ENCODE data around the gene SMURF2. TPM values are rescaled to one million over a fixed set of nuclear protein-coding genes. Genes with fewer than 3 reads are reported as not detected.

SMURF2 gene
- 90.5 and 115 TPM in 2 replicates for total RNA-seq

- DNase-seq (ENCODE audit: insufficient read length, low spot score, missing footprints), result peak; percentile 97
- Histone ChIP-seq H3K36me3 (ENCODE audit: insufficient read depth, low read length) (peaks cover 10% of the 10 kb centered on the region), H3K27ac (ENCODE audit: low read depth, low read length) (peak within 1 kb of the TSS; percentile 81), H3K9me3 (ENCODE audit: low read depth, low read length) (no peaks in the 10 kb centered on the region), H3K4me2 (ENCODE audit: insufficient read depth, low read length) (peak within 1 kb of the TSS; percentile 91), H3K27me3 (ENCODE audit: insufficient read depth, low read length) (no peaks in the 10 kb centered on the region), H2AFZ (ENCODE audit: low read length) (peak within 1 kb of the TSS; percentile 25), H3K4me3 (ENCODE audit: insufficient read depth, low read length) (peak within 1 kb of the TSS; percentile 93), H3K4me1 (ENCODE audit: insufficient read depth, low read length) (peaks cover 36% of the 10 kb centered on the region), H4K20me1 (ENCODE audit: insufficient read depth, low read length) (peaks cover 18% of the 10 kb centered on the region), H3K79me2 (ENCODE audit: insufficient read depth, low read length) (peaks cover 60% of the 10 kb centered on the region)
- TF ChIP-seq CTCF (IDR thresholded peaks at IDR 0.05; ENCODE audit: extremely low read depth, low read depth, low read length), result no peak
These were observed at the start of gene SMURF2 for GRCh38 chr17:64661976-64662773. Gene SMURF2, minus strand, starts transcription at chr17:64662307. Its CDS starts 427 bp downstream, at chr17:64661880.

DNA sequence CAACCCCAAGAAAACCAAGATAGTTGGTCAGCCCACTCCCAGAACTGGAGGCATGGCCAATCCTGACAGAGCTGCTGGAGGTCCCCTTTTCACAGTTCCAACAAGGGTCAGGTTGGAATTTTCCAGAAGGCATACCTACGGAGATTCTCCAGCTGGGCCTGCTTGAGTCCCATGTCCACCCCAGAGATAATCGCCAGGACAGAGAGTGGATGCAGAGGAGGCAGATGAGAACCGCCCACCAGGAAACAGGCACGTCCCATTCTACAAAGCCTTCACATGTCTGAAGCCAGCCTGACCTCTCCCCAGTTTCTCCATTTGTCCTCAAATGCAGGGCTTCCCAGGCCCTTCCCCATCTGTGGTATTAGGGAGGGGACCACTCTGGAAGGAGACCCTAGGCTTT, 47.4 kb upstream of the SMURF2 start:
- DNase-seq (ENCODE audit: insufficient read length, low spot score, missing footprints), result no peak
- Histone ChIP-seq H3K4me2 (ENCODE audit: insufficient read depth, low read length) (peak overlapping the region; percentile 0), H3K36me3 (ENCODE audit: insufficient read depth, low read length) (no peaks in the 10 kb centered on the region), H2AFZ (ENCODE audit: low read length) (no peak overlapping the region), H3K27ac (ENCODE audit: low read depth, low read length) (peak overlapping the region; percentile 95), H3K4me1 (ENCODE audit: insufficient read depth, low read length) (peaks cover 59% of the 10 kb centered on the region), H4K20me1 (ENCODE audit: insufficient read depth, low read length) (no peaks in the 10 kb centered on the region), H3K27me3 (ENCODE audit: insufficient read depth, low read length) (no peaks in the 10 kb centered on the region), H3K4me3 (ENCODE audit: insufficient read depth, low read length) (no peak overlapping the region), H3K79me2 (ENCODE audit: insufficient read depth, low read length) (no peaks in the 10 kb centered on the region), H3K9me3 (ENCODE audit: low read depth, low read length) (no peaks in the 10 kb centered on the region)
- TF ChIP-seq CTCF (IDR thresholded peaks at IDR 0.05; ENCODE audit: extremely low read depth, low read depth, low read length), result no peak

DNA sequence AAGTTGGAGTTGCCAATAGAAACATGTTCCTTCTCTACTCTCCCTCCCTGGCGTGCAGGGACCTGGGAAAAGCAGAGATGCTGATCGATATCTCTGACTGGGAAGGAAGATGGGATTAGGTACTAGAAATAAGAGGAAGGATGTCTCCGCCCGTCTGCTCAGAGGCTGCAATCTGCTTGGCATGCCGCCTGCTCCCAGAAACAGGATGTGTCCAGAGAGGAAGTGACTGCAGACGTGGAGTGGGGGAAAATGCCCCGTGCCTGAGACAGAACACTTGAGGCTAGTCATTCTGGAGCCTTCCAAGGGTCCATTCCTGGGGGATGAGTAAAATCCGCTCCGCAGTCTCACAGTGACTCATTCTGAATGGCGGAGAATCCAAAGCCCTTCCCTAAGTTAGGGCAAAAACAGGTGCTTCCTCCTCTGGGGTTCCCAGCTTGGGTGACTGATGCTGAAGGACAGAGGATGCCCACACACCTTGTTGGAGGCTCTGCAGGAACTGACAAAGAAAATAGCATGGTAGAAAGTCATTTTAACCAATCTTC, 45.0 kb upstream of the SMURF2 start:
- H3K36me3 ChIP-seq (ENCODE audit: insufficient read depth, low read length), result no peaks in the 10 kb centered on the region
- no peaks in the 10 kb centered on the region for H3K9me3 ChIP-seq (ENCODE audit: low read depth, low read length)
- peak overlapping the region; percentile 45 for H3K4me3 ChIP-seq (ENCODE audit: insufficient read depth, low read length)
- peaks cover 41% of the 10 kb centered on the region for H3K4me1 ChIP-seq (ENCODE audit: insufficient read depth, low read length)
- no peaks in the 10 kb centered on the region for H4K20me1 ChIP-seq (ENCODE audit: insufficient read depth, low read length)
- DNase-seq (ENCODE audit: insufficient read length, low spot score, missing footprints), result peak; percentile 90
- TF ChIP-seq CTCF (IDR thresholded peaks at IDR 0.05; ENCODE audit: extremely low read depth, low read depth, low read length), result no peak
- H3K4me2 ChIP-seq (ENCODE audit: insufficient read depth, low read length), result peak overlapping the region; percentile 79
- no peaks in the 10 kb centered on the region for H3K27me3 ChIP-seq (ENCODE audit: insufficient read depth, low read length)
- peak overlapping the region; percentile 95 for H3K27ac ChIP-seq (ENCODE audit: low read depth, low read length)
- no peak overlapping the region for H2AFZ ChIP-seq (ENCODE audit: low read length)
- no peaks in the 10 kb centered on the region for H3K79me2 ChIP-seq (ENCODE audit: insufficient read depth, low read length)
